NCI-H2029 treated with DMSO at 0.1 percent for 48 hours (cell line): Measurements from ENCODE around the gene LZTS3.
"Not testable (repeated sequence)": the region's sequence is repeated elsewhere in the genome, so short reads cannot be mapped to it uniquely, and the experiment has no call there.

Experiments used
- DNase-seq: peaks from one replicate; lab custom pipeline; 2025; lab: John Stamatoyannopoulos, UW

Gene LZTS3

GRCh38 chr20:3135507-3136070 lies 37.8 kb downstream of the LZTS3 start:
- no peak for DNase-seq

- DNase-seq = no peak
These were observed 39.2 kb downstream of the LZTS3 start for GRCh38 chr20:3134151-3134550.

- no peak for DNase-seq
These were observed 40.2 kb downstream of the LZTS3 start for GRCh38 chr20:3133155-3133554.

- DNase-seq = no peak
These were observed 43.2 kb downstream of the LZTS3 start for GRCh38 chr20:3130051-3130600.

- no peak for DNase-seq
These were observed 44.3 kb downstream of the LZTS3 start for GRCh38 chr20:3129094-3129493.

GRCh38 chr20:3128275-3128984 lies 44.9 kb downstream of the LZTS3 start:
- DNase-seq = peak; percentile 26

GRCh38 chr20:3126527-3126859 lies 46.9 kb downstream of the LZTS3 start:
- DNase-seq = no peak

GRCh38 chr20:3125776-3126526 lies 47.4 kb downstream of the LZTS3 start:
- not testable (repeated sequence) for DNase-seq

GRCh38 chr20:3124773-3125560 lies 48.4 kb downstream of the LZTS3 start:
- not testable (repeated sequence) for DNase-seq

- not testable (repeated sequence) for DNase-seq
These were observed 49.2 kb downstream of the LZTS3 start for GRCh38 chr20:3124163-3124562.

- DNase-seq = no peak
These were observed 49.8 kb downstream of the LZTS3 start for GRCh38 chr20:3123542-3123941.

GRCh38 chr20:3121955-3122610 lies 51.3 kb downstream of the LZTS3 start:
- DNase-seq = no peak

- peak; percentile 33 for DNase-seq
These were observed 52.0 kb downstream of the LZTS3 start for GRCh38 chr20:3121271-3121911.

GRCh38 chr20:3119044-3119443 lies 54.3 kb downstream of the LZTS3 start:
- DNase-seq = no peak

GRCh38 chr20:3117839-3118379 lies 55.4 kb downstream of the LZTS3 start:
- DNase-seq = peak; percentile 31

GRCh38 chr20:3116341-3116740 lies 57.0 kb downstream of the LZTS3 start:
- DNase-seq = no peak

- peak; percentile 26 for DNase-seq
These were observed 57.9 kb downstream of the LZTS3 start for GRCh38 chr20:3115190-3116107.
